ENCODE results near the gene TRAPPC1.

DNA sequence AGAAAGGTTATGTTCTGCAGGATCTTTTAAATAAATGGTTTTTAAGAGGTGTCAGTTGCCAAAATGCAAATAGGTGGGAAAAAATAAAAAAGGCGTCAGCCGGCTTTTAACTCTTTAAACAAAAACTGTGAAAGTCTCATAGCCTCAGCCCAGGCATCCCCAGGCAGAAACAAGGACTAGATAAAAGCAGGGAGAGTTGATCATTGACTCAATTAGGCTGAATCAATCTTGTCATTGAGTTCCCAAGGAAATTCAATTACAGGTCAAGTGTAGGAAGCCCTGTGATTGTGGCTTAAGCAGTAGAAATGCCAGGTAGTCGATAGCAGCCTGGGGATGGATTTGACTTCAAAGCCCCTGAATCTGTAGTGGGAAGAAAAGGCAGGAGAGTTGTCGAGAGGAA lies 39.9 kb upstream of the TRAPPC1 start:
- TF ChIP-seq, protein P1, sequence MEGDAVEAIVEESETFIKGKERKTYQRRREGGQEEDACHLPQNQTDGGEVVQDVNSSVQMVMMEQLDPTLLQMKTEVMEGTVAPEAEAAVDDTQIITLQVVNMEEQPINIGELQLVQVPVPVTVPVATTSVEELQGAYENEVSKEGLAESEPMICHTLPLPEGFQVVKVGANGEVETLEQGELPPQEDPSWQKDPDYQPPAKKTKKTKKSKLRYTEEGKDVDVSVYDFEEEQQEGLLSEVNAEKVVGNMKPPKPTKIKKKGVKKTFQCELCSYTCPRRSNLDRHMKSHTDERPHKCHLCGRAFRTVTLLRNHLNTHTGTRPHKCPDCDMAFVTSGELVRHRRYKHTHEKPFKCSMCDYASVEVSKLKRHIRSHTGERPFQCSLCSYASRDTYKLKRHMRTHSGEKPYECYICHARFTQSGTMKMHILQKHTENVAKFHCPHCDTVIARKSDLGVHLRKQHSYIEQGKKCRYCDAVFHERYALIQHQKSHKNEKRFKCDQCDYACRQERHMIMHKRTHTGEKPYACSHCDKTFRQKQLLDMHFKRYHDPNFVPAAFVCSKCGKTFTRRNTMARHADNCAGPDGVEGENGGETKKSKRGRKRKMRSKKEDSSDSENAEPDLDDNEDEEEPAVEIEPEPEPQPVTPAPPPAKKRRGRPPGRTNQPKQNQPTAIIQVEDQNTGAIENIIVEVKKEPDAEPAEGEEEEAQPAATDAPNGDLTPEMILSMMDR (conservative IDR thresholded peaks at IDR 0.05): no peak
- no peak for TF ChIP-seq EZH2 (IDR thresholded peaks at IDR 0.05; ENCODE audit: low read depth)
